Measurements from ENCODE around the gene RUVBL1. TPM values are rescaled to one million over a fixed set of nuclear protein-coding genes. Genes with fewer than 3 reads are reported as not detected.

The RUVBL1 gene
- total and polyA plus RNA-seq, 10 of the 15 experiments (the other 5 are each of a cell fraction or from before 2014, with no cell fraction given), result 15.2 to 142 (median 84.2) TPM

DNA sequence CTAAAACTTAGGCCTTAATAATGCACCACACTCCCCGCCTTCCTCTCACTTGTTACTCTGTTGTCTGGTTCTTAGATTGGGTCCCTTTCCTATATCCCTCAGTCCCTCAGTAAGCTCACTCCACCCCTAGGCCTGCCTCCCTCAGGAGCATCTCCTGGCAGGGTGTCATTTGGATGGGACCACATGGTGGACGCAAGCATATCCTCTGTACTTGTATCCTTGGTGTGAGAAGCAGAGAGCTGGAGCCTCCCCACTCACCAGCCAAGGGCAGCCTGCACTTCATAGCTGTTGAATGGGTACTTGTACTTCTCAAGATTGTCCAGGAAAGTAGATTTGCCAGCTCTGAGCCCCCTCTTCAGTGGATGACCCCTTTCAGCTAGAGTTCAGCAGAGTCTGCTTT is 59.7 kb downstream of the RUVBL1 start:
- no peak for ATAC-seq
- CTCF ChIA-PET, result interaction anchor here (0.6 to 6.2 kb wide), 5 partner anchors 9 to 1980 kb away, joined by 3 to 37 read pairs (median 3); partner anchors contain the start of gene SLC41A3
- in situ Hi-C loops (cut with MboI), result no loop called here

More for the DNA sequence above, 59.7 kb downstream of the RUVBL1 start:
- Histone ChIP-seq H3K4me2 (ENCODE audit: control insufficient read depth, insufficient read depth) (no peak overlapping the region), H3K4me3 (no peak overlapping the region), H3K9ac (ENCODE audit: control insufficient read depth, insufficient read depth, low read length) (no peak overlapping the region), H3K27ac (ENCODE audit: control insufficient read depth, insufficient read depth) (no peak overlapping the region), H3K79me2 (ENCODE audit: control insufficient read depth, insufficient read depth, low read length) (no peaks in the 10 kb centered on the region), H3K9me3 (replicated peaks; ENCODE audit: control insufficient read depth, insufficient read depth, low read length) (no peaks in the 10 kb centered on the region), H3K4me1 (ENCODE audit: control insufficient read depth, insufficient read depth, low read length) (no peaks in the 10 kb centered on the region), H4K20me1 (ENCODE audit: control insufficient read depth, insufficient read depth) (peaks cover 3% of the 10 kb centered on the region; the same call in 1 of the 2 replicates), H3K36me3 (ENCODE audit: control insufficient read depth in 2 of 2, insufficient read depth in 2 of 2, low read length in 1 of 2) (peaks cover 37 to 55% of the 10 kb centered on the region in 2 experiments), H2AFZ (ENCODE audit: control insufficient read depth, low read depth, low read length) (no peak overlapping the region), H3K27me3 (replicated peaks in 1 of 2; ENCODE audit: control insufficient read depth in 2 of 2, insufficient read depth in 2 of 2, low read length in 1 of 2) (no peaks in the 10 kb centered on the region)
- ChIA-PET SMC1A (ENCODE audit: uncharacterized antibody, unreplicated experiment) (no interaction called here), RAD21 (ENCODE audit: unreplicated experiment) (no interaction called here), POLR2A (no interaction called here)
- FAIRE-seq, result no peak
- no peak for DNase-seq (ENCODE audit: low read depth, low spot score)
- WGBS (ENCODE audit: insufficient coverage, insufficient replicate concordance, low lambda C conversion rate, missing lambda C conversion rate), result 92% methylated on average over 2 of the region's 2 CpGs
- intact Hi-C loops (cut with micrococcal nuclease; ENCODE audit: unreplicated experiment), result no loop called here
- BruUV-seq (replicated peaks), result no TSS peak
- TF ChIP-seq POLR2A (IDR thresholded peaks at IDR 0.05; ENCODE audit: low read depth, low read length), result peak; percentile 41; the same call in 1 of the 2 replicates
- TF ChIP-seq, protein P1, sequence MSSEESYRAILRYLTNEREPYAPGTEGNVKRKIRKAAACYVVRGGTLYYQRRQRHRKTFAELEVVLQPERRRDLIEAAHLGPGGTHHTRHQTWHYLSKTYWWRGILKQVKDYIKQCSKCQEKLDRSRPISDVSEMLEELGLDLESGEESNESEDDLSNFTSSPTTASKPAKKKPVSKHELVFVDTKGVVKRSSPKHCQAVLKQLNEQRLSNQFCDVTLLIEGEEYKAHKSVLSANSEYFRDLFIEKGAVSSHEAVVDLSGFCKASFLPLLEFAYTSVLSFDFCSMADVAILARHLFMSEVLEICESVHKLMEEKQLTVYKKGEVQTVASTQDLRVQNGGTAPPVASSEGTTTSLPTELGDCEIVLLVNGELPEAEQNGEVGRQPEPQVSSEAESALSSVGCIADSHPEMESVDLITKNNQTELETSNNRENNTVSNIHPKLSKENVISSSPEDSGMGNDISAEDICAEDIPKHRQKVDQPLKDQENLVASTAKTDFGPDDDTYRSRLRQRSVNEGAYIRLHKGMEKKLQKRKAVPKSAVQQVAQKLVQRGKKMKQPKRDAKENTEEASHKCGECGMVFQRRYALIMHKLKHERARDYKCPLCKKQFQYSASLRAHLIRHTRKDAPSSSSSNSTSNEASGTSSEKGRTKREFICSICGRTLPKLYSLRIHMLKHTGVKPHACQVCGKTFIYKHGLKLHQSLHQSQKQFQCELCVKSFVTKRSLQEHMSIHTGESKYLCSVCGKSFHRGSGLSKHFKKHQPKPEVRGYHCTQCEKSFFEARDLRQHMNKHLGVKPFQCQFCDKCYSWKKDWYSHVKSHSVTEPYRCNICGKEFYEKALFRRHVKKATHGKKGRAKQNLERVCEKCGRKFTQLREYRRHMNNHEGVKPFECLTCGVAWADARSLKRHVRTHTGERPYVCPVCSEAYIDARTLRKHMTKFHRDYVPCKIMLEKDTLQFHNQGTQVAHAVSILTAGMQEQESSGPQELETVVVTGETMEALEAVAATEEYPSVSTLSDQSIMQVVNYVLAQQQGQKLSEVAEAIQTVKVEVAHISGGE (CRISPR knock-in tag; IDR thresholded peaks at IDR 0.05), result no peak
